RWPE2 (cell line): ENCODE data around the gene ZRANB3.

Experiments used
- ATAC-seq: fragments of 200-7000 bp; cut with Tn5 transposase; 3 replicates; pipeline ENCODE4 v1.9.1; 2021; ENCODE audit warnings: low read depth
- DNase-seq: peaks from one replicate; pipeline ENCODE4 v3.0.0-alpha.2; 2020; ENCODE audit warnings: low spot score
- H3K27ac ChIP-seq: fragments of 450-650 bp; 2 replicates; pipeline ENCODE4 v1.5.1; 2017; ENCODE audit warnings: mild to moderate bottlenecking; ENCODE audit not compliant: poor library complexity, severe bottlenecking
- H3K27me3 ChIP-seq: fragments of 250-450 bp; sonication (Bioruptor Pico); 2 replicates; pipeline ENCODE4 v1.5.1; 2021; ENCODE audit warnings: mild to moderate bottlenecking, moderate library complexity; ENCODE audit not compliant: insufficient read depth, poor library complexity, severe bottlenecking
- H3K36me3 ChIP-seq: fragments of 250-450 bp; sonication (Bioruptor Pico); 2 replicates; pipeline ENCODE4 v1.5.1; 2020; ENCODE audit warnings: low read depth, mild to moderate bottlenecking, moderate library complexity
- H3K4me1 ChIP-seq: fragments of 250-450 bp; sonication (Bioruptor Pico); 2 replicates; pipeline ENCODE4 v1.5.1; 2021; ENCODE audit warnings: mild to moderate bottlenecking, moderate library complexity; ENCODE audit not compliant: insufficient read depth, poor library complexity, severe bottlenecking
- H3K4me3 ChIP-seq: fragments of 250-450 bp; sonication (Bioruptor Pico); 2 replicates; pipeline ENCODE4 v1.5.1; 2021; ENCODE audit warnings: mild to moderate bottlenecking, moderate library complexity; ENCODE audit not compliant: severe bottlenecking
- H3K9me3 ChIP-seq: fragments of 250-450 bp; sonication (Bioruptor Pico); 2 replicates; pipeline ENCODE4 v1.5.1; 2021; ENCODE audit warnings: mild to moderate bottlenecking, moderate library complexity; ENCODE audit not compliant: severe bottlenecking
- TF ChIP-seq, protein P1 (sequence below): fragments of 450-650 bp; IDR thresholded peaks from one replicate; pipeline ENCODE4 v1.5.1; 2017; ENCODE audit warnings: mild to moderate bottlenecking, moderate library complexity; ENCODE audit not compliant: poor library complexity, severe bottlenecking

Gene ZRANB3

DNA sequence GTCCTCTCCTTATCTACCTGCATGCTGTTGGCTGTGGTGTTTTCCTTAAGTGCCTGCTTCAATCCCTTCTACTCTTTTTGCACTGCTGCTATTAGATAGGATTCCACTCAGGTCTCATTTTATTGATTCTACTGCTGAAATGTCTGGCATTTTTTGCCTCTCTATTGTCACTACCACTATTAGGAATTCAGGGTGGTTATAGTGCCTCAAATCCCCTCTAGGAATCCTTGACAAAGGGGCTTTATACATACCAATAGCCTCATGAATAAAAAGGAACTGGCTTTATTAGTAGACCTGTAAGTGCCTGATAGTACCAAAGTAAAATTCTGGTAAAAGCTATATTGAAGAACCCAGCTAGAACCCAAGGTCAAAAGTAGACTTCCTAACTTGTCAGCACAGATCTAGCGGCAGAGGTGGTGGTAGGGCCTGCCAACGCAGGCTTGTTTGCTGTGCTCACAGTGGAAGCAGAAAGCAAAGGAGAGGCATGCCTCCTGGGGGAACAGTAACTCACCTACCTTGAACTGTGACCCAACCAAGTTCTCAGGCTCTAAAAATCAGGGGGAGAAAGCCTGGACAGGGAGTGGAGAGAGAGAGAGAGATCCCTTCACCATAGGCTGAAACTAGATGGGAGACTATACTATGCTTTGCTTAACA is 278.1 kb downstream of the ZRANB3 start:
- no peak for DNase-seq
- no peaks in the 10 kb centered on the region for H3K9me3 ChIP-seq
- no peak overlapping the region for H3K27ac ChIP-seq
- no peak for ATAC-seq
- no peak overlapping the region for H3K4me3 ChIP-seq
- no peaks in the 10 kb centered on the region for H3K27me3 ChIP-seq
- H3K36me3 ChIP-seq = no peaks in the 10 kb centered on the region
- TF ChIP-seq, protein P1, sequence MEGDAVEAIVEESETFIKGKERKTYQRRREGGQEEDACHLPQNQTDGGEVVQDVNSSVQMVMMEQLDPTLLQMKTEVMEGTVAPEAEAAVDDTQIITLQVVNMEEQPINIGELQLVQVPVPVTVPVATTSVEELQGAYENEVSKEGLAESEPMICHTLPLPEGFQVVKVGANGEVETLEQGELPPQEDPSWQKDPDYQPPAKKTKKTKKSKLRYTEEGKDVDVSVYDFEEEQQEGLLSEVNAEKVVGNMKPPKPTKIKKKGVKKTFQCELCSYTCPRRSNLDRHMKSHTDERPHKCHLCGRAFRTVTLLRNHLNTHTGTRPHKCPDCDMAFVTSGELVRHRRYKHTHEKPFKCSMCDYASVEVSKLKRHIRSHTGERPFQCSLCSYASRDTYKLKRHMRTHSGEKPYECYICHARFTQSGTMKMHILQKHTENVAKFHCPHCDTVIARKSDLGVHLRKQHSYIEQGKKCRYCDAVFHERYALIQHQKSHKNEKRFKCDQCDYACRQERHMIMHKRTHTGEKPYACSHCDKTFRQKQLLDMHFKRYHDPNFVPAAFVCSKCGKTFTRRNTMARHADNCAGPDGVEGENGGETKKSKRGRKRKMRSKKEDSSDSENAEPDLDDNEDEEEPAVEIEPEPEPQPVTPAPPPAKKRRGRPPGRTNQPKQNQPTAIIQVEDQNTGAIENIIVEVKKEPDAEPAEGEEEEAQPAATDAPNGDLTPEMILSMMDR = no peak
- H3K4me1 ChIP-seq = peaks cover 16% of the 10 kb centered on the region

GRCh38 chr2:135248611-135249010 is 282.4 kb downstream of the ZRANB3 start:
- Histone ChIP-seq H3K4me1 (peaks cover 9% of the 10 kb centered on the region), H3K36me3 (no peaks in the 10 kb centered on the region), H3K27me3 (no peaks in the 10 kb centered on the region), H3K27ac (no peak overlapping the region), H3K4me3 (no peak overlapping the region), H3K9me3 (no peaks in the 10 kb centered on the region)
- ATAC-seq = no peak
- TF ChIP-seq, protein P1 = no peak
- no peak for DNase-seq

GRCh38 chr2:135246711-135247270 is 284.2 kb downstream of the ZRANB3 start:
- Histone ChIP-seq H3K36me3 (no peaks in the 10 kb centered on the region), H3K4me1 (peaks cover 9% of the 10 kb centered on the region), H3K27me3 (no peaks in the 10 kb centered on the region), H3K4me3 (no peak overlapping the region), H3K9me3 (no peaks in the 10 kb centered on the region), H3K27ac (no peak overlapping the region)
- no peak for ATAC-seq
- TF ChIP-seq, protein P1 = no peak
- DNase-seq = no peak

DNA sequence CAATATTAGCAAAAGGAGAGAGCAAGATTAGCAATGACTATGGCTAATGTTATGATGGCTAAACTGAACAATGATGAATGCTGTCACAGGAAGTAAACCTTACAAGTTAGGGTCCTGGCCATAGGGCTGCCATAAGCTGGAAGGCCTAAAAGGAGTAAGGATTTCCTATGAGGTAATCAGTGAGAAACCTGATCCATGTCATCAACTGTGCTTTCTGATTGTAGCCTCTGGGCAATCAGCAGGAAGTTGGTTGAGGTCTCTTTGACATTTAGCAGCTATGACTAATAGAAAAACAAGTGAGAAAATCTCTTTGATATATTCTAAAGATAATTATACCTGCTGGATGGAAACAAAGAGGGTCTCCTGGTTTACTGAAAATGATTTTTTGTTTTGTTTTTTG is 285.9 kb downstream of the ZRANB3 start:
- ATAC-seq = peak; percentile 95
- Histone ChIP-seq H3K4me1 (peaks cover 9% of the 10 kb centered on the region), H3K27ac (peak overlapping the region; percentile 2), H3K36me3 (no peaks in the 10 kb centered on the region), H3K27me3 (no peaks in the 10 kb centered on the region), H3K9me3 (no peaks in the 10 kb centered on the region), H3K4me3 (no peak overlapping the region)
- no peak for DNase-seq
- TF ChIP-seq, protein P1 = no peak

DNA sequence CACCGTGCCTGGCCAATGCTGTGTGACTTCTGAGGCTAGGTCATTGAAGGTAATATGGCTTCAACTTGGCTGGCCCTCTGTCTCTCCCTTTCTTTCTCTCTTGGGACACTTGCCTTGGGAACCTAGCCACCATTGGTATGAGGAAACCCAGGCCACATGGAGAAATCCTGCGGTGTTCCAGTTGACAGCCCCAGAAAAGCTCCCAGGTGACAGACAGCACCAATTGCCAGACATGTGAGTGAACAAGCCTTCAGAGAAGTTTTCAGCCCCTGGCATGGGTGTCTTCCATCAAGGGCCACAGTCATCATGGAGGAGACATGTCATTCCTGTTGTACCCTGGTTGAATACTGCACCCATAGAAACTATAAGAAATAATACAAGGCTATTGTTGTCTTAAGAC is 292.4 kb downstream of the ZRANB3 start:
- no peak for DNase-seq
- no peaks in the 10 kb centered on the region for H3K27me3 ChIP-seq
- H3K4me1 ChIP-seq = no peaks in the 10 kb centered on the region
- H3K4me3 ChIP-seq = no peak overlapping the region
- H3K27ac ChIP-seq = no peak overlapping the region
- no peak for ATAC-seq
- no peaks in the 10 kb centered on the region for H3K9me3 ChIP-seq
- TF ChIP-seq, protein P1 = no peak
- H3K36me3 ChIP-seq = no peaks in the 10 kb centered on the region
